HepG2 (cell line): ENCODE data around the gene HINFP. TPM values are rescaled to one million over a fixed set of nuclear protein-coding genes. Genes with fewer than 3 reads are reported as not detected.

Experiments used
- EEA1 ChIP-seq: sonication (generic); formaldehyde crosslinking; IDR thresholded peaks from 2 replicates; pipeline ENCODE4 v1.5.1; 2020; ENCODE audit warnings: mild to moderate bottlenecking, missing genetic modification reagents, borderline replicate concordance
- GATAD1 ChIP-seq: IDR thresholded peaks from 2 replicates; pipeline ENCODE4 v1.6.1; 2016; ENCODE audit warnings: missing genetic modification reagents, missing compliant biosample characterization
- HCFC1 ChIP-seq: fragments of 150-350 bp; IDR thresholded peaks from 2 replicates; pipeline ENCODE4 v1.6.1; 2014; ENCODE audit warnings: low read depth, low read length
- NFKBIZ ChIP-seq: IDR thresholded peaks from 2 replicates; pipeline ENCODE4 v1.6.1; 2018; ENCODE audit warnings: missing genetic modification reagents, missing compliant biosample characterization
- YY1 ChIP-seq: IDR thresholded peaks from 2 replicates; pipeline ENCODE4 v1.6.1; 2011; ENCODE audit warnings: low read length, low read depth, moderate library complexity, mild to moderate bottlenecking; ENCODE audit not compliant: insufficient read depth, insufficient replicate concordance
- ZKSCAN5 ChIP-seq: sonication (generic); formaldehyde crosslinking; IDR thresholded peaks from 2 replicates; pipeline ENCODE4 v1.5.1; 2020; ENCODE audit warnings: mild to moderate bottlenecking, missing genetic modification reagents
- ZNF317 ChIP-seq: sonication (generic); formaldehyde crosslinking; IDR thresholded peaks from 2 replicates; pipeline ENCODE4 v1.5.0; 2020; ENCODE audit warnings: mild to moderate bottlenecking, missing genetic modification reagents
- polyA plus RNA-seq, 8 experiments: library from polyadenylated mRNA; depleted of rRNA in 3 of 8; stranded (reverse) in 7 of 8; unstranded in 1 of 8; fragments of >200 nt; fragmentation: Illumina TruSeq in 4 of 8; extraction: Trizol in 4 of 8; gene quantifications; 2 replicates each; pipeline versions ENCODE4 v1.2.1 to v1.2.3, GENCODE V29; 2011 to 2016; ENCODE audit warnings: low read depth in 4 of 8, missing spikeins in 1 of 8, mixed read lengths in 1 of 8; ENCODE audit not compliant: insufficient read depth in 1 of 8
- total RNA-seq, 5 experiments: library from RNA; depleted of rRNA; stranded (reverse); fragments of >200 nt; fragmentation: Illumina TruSeq; extraction: Trizol; gene quantifications; 2 replicates each; pipeline ENCODE4 v1.2.3, GENCODE V29; 2016; ENCODE audit warnings: low read depth in 1 of 5
- TF ChIP-seq, protein P1 (sequence below): sonication (generic); formaldehyde crosslinking; IDR thresholded peaks from 2 replicates; pipeline ENCODE4 v1.4.0; 2020; ENCODE audit warnings: missing genetic modification reagents
- TF ChIP-seq, protein P2 (sequence below): IDR thresholded peaks from 2 replicates; pipeline ENCODE4 v1.6.1; 2016; ENCODE audit warnings: low read depth, missing genetic modification reagents, missing compliant biosample characterization
- TF ChIP-seq, protein P3 (sequence below): IDR thresholded peaks from 2 replicates; pipeline ENCODE4 v1.6.1; 2016; ENCODE audit warnings: low read depth, control low read depth
- TF ChIP-seq, protein P4 (sequence below): sonication (generic); formaldehyde crosslinking; IDR thresholded peaks from 2 replicates; pipeline ENCODE4 v1.5.1; 2020; ENCODE audit warnings: missing genetic modification reagents, mild to moderate bottlenecking, borderline replicate concordance
- TF ChIP-seq, protein P5 (sequence below): sonication (generic); formaldehyde crosslinking; IDR thresholded peaks from 2 replicates; pipeline ENCODE4 v1.4.0; 2020; ENCODE audit warnings: missing genetic modification reagents, borderline replicate concordance

HINFP gene
- total and polyA plus RNA-seq, 2 of the 13 experiments (the other 11 are each of a cell fraction or from before 2014, with no cell fraction given): 15.1 to 21.4 TPM

DNA sequence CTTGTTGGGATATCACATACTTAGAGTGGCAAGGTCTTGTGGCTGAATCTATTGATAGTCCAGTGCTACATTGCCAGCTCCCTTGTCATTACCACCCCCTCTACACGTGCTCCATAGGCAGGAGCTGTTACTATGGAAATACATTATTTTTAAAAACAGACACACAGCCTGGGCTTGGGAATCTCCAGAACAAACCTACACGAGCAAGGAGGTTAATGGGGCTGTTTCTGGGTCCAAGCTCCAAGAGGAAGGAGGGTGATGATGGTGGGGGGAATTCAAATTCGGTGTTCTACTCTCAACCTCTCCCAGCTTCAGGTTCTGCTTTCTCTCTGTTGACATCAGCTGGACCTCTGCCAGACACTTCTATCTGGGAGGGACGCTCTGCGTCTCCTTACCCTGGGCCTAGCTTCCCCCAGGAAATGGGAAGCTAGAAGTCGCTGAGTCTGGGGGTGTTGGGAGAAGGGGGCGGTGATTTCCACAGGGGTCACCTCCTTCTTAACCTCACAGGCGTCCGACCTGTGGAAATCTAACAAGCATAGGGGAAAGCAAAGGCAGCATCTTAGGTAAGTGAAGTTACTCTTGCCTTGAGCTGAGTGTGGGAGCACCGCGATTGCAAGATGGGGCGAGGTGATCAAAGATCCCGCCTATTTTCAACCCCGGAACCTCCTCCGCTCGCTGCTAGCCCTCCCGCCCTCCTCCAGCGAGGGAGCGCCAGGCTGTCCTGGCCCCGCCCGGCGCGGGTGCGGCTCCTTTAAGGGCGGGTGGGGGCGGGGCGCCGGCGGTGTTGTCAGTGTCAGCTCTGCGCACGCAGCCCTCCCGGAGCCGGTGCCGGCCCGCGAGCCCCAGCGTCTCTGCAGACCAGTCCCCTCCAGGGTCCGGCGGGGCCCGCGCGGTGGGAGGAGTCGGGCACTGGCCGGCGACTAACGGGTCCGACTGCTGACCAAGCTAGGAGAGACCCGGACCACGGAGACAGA is 14.5 kb upstream of the HINFP start, which contains the start of gene C2CD2L (continued):
- TF ChIP-seq NFKBIZ (CRISPR knock-in tag): no peak
- TF ChIP-seq, protein P1, sequence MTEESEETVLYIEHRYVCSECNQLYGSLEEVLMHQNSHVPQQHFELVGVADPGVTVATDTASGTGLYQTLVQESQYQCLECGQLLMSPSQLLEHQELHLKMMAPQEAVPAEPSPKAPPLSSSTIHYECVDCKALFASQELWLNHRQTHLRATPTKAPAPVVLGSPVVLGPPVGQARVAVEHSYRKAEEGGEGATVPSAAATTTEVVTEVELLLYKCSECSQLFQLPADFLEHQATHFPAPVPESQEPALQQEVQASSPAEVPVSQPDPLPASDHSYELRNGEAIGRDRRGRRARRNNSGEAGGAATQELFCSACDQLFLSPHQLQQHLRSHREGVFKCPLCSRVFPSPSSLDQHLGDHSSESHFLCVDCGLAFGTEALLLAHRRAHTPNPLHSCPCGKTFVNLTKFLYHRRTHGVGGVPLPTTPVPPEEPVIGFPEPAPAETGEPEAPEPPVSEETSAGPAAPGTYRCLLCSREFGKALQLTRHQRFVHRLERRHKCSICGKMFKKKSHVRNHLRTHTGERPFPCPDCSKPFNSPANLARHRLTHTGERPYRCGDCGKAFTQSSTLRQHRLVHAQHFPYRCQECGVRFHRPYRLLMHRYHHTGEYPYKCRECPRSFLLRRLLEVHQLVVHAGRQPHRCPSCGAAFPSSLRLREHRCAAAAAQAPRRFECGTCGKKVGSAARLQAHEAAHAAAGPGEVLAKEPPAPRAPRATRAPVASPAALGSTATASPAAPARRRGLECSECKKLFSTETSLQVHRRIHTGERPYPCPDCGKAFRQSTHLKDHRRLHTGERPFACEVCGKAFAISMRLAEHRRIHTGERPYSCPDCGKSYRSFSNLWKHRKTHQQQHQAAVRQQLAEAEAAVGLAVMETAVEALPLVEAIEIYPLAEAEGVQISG (CRISPR knock-in tag): peak; percentile 11; the same call in 1 of the 2 replicates
- TF ChIP-seq YY1: peak; percentile 22
- no peak; the same call in 1 of the 2 replicates for TF ChIP-seq GATAD1
- no peak for TF ChIP-seq ZKSCAN5 (CRISPR knock-in tag)
- TF ChIP-seq, protein P2, sequence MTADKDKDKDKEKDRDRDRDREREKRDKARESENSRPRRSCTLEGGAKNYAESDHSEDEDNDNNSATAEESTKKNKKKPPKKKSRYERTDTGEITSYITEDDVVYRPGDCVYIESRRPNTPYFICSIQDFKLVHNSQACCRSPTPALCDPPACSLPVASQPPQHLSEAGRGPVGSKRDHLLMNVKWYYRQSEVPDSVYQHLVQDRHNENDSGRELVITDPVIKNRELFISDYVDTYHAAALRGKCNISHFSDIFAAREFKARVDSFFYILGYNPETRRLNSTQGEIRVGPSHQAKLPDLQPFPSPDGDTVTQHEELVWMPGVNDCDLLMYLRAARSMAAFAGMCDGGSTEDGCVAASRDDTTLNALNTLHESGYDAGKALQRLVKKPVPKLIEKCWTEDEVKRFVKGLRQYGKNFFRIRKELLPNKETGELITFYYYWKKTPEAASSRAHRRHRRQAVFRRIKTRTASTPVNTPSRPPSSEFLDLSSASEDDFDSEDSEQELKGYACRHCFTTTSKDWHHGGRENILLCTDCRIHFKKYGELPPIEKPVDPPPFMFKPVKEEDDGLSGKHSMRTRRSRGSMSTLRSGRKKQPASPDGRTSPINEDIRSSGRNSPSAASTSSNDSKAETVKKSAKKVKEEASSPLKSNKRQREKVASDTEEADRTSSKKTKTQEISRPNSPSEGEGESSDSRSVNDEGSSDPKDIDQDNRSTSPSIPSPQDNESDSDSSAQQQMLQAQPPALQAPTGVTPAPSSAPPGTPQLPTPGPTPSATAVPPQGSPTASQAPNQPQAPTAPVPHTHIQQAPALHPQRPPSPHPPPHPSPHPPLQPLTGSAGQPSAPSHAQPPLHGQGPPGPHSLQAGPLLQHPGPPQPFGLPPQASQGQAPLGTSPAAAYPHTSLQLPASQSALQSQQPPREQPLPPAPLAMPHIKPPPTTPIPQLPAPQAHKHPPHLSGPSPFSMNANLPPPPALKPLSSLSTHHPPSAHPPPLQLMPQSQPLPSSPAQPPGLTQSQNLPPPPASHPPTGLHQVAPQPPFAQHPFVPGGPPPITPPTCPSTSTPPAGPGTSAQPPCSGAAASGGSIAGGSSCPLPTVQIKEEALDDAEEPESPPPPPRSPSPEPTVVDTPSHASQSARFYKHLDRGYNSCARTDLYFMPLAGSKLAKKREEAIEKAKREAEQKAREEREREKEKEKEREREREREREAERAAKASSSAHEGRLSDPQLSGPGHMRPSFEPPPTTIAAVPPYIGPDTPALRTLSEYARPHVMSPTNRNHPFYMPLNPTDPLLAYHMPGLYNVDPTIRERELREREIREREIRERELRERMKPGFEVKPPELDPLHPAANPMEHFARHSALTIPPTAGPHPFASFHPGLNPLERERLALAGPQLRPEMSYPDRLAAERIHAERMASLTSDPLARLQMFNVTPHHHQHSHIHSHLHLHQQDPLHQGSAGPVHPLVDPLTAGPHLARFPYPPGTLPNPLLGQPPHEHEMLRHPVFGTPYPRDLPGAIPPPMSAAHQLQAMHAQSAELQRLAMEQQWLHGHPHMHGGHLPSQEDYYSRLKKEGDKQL (CRISPR knock-in tag): no peak
- TF ChIP-seq, protein P3, sequence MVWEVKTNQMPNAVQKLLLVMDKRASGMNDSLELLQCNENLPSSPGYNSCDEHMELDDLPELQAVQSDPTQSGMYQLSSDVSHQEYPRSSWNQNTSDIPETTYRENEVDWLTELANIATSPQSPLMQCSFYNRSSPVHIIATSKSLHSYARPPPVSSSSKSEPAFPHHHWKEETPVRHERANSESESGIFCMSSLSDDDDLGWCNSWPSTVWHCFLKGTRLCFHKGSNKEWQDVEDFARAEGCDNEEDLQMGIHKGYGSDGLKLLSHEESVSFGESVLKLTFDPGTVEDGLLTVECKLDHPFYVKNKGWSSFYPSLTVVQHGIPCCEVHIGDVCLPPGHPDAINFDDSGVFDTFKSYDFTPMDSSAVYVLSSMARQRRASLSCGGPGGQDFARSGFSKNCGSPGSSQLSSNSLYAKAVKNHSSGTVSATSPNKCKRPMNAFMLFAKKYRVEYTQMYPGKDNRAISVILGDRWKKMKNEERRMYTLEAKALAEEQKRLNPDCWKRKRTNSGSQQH (CRISPR knock-in tag): 0 out of 2 replicates have a peak, but pooled peaks have one; percentile 44
- no peak for TF ChIP-seq EEA1
- TF ChIP-seq ZNF317 (CRISPR knock-in tag): no peak
- TF ChIP-seq HCFC1: no peak
- TF ChIP-seq, protein P4, sequence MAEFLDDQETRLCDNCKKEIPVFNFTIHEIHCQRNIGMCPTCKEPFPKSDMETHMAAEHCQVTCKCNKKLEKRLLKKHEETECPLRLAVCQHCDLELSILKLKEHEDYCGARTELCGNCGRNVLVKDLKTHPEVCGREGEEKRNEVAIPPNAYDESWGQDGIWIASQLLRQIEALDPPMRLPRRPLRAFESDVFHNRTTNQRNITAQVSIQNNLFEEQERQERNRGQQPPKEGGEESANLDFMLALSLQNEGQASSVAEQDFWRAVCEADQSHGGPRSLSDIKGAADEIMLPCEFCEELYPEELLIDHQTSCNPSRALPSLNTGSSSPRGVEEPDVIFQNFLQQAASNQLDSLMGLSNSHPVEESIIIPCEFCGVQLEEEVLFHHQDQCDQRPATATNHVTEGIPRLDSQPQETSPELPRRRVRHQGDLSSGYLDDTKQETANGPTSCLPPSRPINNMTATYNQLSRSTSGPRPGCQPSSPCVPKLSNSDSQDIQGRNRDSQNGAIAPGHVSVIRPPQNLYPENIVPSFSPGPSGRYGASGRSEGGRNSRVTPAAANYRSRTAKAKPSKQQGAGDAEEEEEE (CRISPR knock-in tag): no peak
- TF ChIP-seq, protein P5, sequence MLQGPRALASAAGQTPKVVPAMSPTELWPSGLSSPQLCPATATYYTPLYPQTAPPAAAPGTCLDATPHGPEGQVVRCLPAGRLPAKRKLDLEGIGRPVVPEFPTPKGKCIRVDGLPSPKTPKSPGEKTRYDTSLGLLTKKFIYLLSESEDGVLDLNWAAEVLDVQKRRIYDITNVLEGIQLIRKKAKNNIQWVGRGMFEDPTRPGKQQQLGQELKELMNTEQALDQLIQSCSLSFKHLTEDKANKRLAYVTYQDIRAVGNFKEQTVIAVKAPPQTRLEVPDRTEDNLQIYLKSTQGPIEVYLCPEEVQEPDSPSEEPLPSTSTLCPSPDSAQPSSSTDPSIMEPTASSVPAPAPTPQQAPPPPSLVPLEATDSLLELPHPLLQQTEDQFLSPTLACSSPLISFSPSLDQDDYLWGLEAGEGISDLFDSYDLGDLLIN (CRISPR knock-in tag): no peak
